DMS114 treated with DMSO at 0.1 percent for 48 hours (cell line): ENCODE results near the gene NUDT2.
"Not testable (repeated sequence)": the region's sequence is repeated elsewhere in the genome, so short reads cannot be mapped to it uniquely, and the experiment has no call there.

Experiments used
- DNase-seq: peaks from one replicate; lab custom pipeline; 2025; ENCODE audit not compliant: unreplicated experiment; lab: John Stamatoyannopoulos, UW

NUDT2 gene

DNA sequence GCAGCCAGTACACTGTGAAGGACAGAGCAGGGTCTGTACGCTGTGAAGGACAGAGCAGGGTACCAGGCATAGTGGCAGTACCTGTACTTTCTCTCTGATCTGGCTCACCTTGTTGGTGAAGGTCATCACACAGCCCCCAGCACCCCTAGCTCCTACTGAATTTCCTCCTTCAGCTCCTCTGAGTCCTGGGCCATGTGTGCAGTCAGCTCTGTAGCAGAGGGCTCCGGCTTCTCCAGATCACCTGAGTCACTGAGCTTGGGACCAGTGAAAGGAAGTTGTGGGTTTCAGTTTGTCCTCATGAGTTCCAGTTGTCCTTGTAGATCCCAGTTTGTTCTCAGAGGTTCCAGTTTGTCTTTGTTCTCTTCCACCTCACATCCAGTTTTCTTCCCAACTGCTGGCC is 5.5 kb downstream of the NUDT2 start:
- DNase-seq = no peak

GRCh38 chr9:34335376-34335775 is 6.0 kb downstream of the NUDT2 start:
- DNase-seq = no peak

GRCh38 chr9:34337403-34337802 is 8.0 kb downstream of the NUDT2 start:
- DNase-seq = no peak

- not testable (repeated sequence) for DNase-seq
These were observed 8.7 kb downstream of the NUDT2 start for GRCh38 chr9:34338079-34338478.

GRCh38 chr9:34338665-34339385 is 9.5 kb downstream of the NUDT2 start:
- DNase-seq = no peak

DNA sequence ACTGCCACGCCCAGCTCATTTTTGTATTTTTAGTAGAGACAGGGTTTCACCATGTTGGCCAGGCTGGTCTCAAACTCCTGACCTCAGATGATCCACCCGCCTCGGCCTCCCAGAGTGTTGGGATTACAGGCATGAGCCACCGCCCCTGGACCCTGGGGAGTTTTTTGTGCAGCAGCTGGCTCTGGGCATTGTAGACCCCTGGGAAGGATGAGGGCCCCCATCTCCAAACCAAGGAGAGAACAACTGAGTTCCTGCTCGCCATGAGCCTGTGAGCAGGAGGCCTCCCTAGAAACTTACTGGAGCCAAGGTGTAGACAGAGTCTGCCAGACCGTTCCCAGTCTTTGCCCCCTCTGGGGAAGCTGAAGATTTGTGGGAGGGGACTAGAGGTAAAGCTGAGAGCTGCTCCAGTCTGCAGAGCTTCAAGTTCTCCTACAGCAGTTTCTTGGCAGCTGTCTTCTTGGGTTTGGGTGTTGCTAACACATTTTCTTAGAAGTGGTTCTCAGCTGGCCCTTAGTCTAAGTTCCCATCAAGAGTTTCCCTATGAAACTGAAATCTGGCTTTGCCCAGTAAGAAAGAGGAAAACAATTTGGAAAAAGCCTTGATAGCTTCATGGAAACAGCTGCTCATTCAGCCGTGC is 12.4 kb downstream of the NUDT2 start:
- DNase-seq = no peak

GRCh38 chr9:34343090-34343489 is 13.7 kb downstream of the NUDT2 start:
- no peak for DNase-seq

- DNase-seq = no peak
These were observed 14.2 kb downstream of the NUDT2 start for GRCh38 chr9:34343605-34344004.

DNA sequence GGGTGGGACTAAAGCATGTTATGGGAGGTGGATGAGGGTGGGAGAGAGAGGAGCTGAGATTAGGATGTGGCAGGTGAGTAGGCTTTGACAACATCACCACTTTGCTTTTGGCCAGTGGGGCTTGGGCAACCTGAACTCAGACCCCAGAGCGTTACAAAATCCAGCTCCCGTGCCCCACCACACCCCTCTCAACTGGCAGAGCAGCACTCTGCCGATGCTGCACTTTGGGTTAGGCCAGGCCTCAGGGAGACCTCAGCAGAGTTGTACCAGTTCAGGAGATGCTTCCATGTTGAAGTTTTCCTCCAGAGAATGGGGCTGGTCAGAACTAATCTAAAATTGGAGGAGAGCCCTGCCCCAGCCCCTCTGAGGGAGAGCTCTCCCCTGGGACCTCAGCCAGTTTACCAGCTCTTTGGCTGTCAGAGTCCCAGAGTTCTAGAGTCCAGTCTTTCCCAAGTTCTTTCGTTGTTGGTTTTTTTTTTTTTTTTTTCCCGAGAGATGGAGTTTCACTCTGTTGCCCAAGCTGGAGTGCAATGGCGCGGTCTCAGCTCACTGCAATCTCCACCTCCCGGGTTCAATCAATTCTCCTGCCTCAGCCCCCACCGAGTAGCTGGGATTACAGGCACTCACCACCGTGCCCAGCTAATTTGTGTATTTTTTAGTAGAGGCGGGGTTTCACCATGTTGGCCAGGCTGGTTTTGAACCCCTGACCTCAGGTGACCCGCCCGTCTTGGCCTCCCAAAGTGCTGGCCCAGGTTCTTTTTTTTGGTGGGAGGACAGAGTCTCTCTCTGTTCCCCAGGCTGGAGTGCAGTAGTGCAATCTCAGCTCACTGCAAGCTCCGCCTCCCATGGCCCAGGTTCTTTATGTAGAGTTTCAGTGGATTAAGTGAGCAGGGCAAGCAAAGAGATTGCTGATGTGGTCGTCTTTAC is 17.8 kb downstream of the NUDT2 start:
- no peak for DNase-seq

GRCh38 chr9:34347800-34348158 is 18.4 kb downstream of the NUDT2 start:
- DNase-seq = no peak

- no peak for DNase-seq
These were observed 20.0 kb downstream of the NUDT2 start for GRCh38 chr9:34349324-34349723.

DNA sequence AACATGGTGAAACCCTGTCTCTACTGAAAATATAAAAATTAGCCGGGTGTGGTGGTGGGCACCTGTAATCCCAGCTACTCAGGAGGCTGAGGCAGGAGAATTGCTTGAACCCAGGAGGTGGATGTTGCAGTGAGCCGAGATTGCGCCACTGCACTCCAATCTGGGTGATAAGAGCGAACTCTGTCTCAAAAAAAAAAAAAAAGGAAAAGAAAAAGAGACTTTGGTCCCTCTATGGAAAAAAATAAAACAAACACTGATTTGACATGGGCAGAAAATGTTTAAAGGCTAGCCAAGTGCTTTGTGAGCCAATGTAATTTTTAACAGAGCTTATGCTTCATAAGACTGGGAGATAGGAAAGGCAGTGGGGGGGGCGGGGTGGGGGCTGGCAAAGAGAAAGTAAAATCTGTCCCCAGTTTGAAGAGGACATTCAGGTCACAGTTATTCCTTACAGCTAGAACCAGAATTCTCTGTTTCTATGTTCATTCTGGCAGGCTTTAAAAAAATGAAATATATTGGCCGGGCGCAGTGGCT is 22.8 kb downstream of the NUDT2 start:
- DNase-seq = not testable (repeated sequence)

GRCh38 chr9:34352957-34353356 is 23.6 kb downstream of the NUDT2 start:
- DNase-seq = not testable (repeated sequence)

- no peak for DNase-seq
These were observed 33.3 kb downstream of the NUDT2 start for GRCh38 chr9:34362614-34363214.

GRCh38 chr9:34363619-34364351 is 34.4 kb downstream of the NUDT2 start:
- DNase-seq = no peak

- no peak for DNase-seq
These were observed 35.9 kb downstream of the NUDT2 start for GRCh38 chr9:34365282-34365681.

DNA sequence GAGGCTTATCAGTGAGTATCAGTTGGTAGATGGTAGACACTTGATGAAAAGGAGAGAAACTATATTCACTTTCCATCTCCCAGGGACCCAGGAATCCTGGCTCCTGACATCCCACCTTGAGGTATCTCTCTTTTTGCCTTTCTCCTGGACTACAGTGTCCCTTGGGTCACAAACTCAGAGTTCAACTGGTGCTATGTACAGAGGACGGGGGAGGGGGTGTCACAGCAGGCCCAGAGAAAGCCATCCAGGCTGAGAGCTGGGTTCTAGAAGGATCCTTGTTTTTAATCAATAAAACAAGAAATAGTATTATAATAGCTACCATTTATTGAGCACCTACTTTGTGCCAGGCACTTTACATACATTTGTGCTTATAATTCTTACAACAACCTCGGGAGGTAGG is 37.0 kb downstream of the NUDT2 start:
- no peak for DNase-seq

- not testable (repeated sequence) for DNase-seq
These were observed 38.5 kb downstream of the NUDT2 start for GRCh38 chr9:34367751-34368410.

GRCh38 chr9:34368796-34369195 is 39.4 kb downstream of the NUDT2 start:
- DNase-seq = not testable (repeated sequence)

DNA sequence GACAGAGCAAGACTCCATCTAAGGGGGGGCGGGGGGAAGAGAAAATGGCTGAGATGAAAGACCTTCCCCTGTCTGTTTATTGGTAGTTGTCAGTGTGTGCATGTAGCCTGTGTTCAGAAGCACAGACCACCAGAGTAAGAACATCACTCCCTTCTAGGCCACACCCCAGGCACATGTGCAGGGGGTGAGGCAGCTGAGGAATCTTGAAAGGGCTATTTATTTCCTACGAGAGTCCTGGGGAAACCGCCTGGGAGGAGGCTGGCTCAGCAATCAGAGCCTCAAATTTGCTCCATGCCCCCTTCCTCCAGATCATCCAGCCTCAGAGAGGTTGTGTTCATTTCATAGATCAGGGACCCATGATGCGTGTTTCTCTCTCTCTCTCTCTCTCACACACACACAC is 40.3 kb downstream of the NUDT2 start:
- DNase-seq = no peak
